A549 (cell line): ENCODE results near the gene CNTFR.

Source experiments
- CTCF ChIP-seq: fragments of >200 bp; sonication (Bioruptor Twin); formaldehyde crosslinking; IDR thresholded peaks from 3 replicates; pipeline ENCODE4 v1.5.1; 2016
- PBX3 ChIP-seq: IDR thresholded peaks from 2 replicates; pipeline ENCODE4 v1.6.1; 2012

- TF ChIP-seq CTCF (no peak), PBX3 (no peak)
Measured at GRCh38 chr9:34629491-34629808, 39.9 kb upstream of the CNTFR start.
